Suppressor macrophage treated with lipopolysaccharide for 1 hour (primary cell): ENCODE data around the gene MYOM3.

Experiments
- DNase-seq, 3 donors: peaks; one replicate each; pipeline ENCODE4 v3.0.0-alpha.2; 2020 to 2022

MYOM3 gene

GRCh38 chr1:24095140-24095859 is 16.6 kb downstream of the MYOM3 start:
- DNase-seq = no peak

- no peak for DNase-seq
Observed at GRCh38 chr1:24094554-24094953, 17.4 kb downstream of the MYOM3 start.

- no peak for DNase-seq
Observed at GRCh38 chr1:24093732-24094131, 18.2 kb downstream of the MYOM3 start.

GRCh38 chr1:24092979-24093378 is 19.0 kb downstream of the MYOM3 start:
- no peak for DNase-seq

GRCh38 chr1:24091971-24092482 is 19.9 kb downstream of the MYOM3 start:
- DNase-seq = peak; percentile 20 to 37 (median 23)

- DNase-seq = no peak
Observed at GRCh38 chr1:24090736-24091135, 21.2 kb downstream of the MYOM3 start.

- DNase-seq = no peak
Observed at GRCh38 chr1:24089743-24090555, 22.0 kb downstream of the MYOM3 start.

- no peak for DNase-seq
Observed at GRCh38 chr1:24089027-24089742, 22.8 kb downstream of the MYOM3 start.

GRCh38 chr1:24086466-24086865 is 25.5 kb downstream of the MYOM3 start:
- DNase-seq = no peak

GRCh38 chr1:24085546-24085945 is 26.4 kb downstream of the MYOM3 start:
- peak in 1 of 3 donors; percentile 11 for DNase-seq

- DNase-seq = no peak
Observed at GRCh38 chr1:24085007-24085406, 26.9 kb downstream of the MYOM3 start.

- DNase-seq = no peak
Observed at GRCh38 chr1:24084050-24084449, 27.9 kb downstream of the MYOM3 start.

GRCh38 chr1:24082372-24082771 is 29.6 kb downstream of the MYOM3 start:
- no peak for DNase-seq

GRCh38 chr1:24081190-24081589 is 30.7 kb downstream of the MYOM3 start:
- DNase-seq = no peak

- DNase-seq = no peak
Observed at GRCh38 chr1:24080131-24080530, 31.8 kb downstream of the MYOM3 start.

- no peak for DNase-seq
Observed at GRCh38 chr1:24077278-24077978, 34.5 kb downstream of the MYOM3 start.

- DNase-seq = no peak
Observed at GRCh38 chr1:24075946-24076345, 36.0 kb downstream of the MYOM3 start.

- no peak for DNase-seq
Observed at GRCh38 chr1:24075590-24075854, 36.4 kb downstream of the MYOM3 start.

GRCh38 chr1:24074817-24075589 is 36.9 kb downstream of the MYOM3 start:
- DNase-seq = no peak

- no peak for DNase-seq
Observed at GRCh38 chr1:24074196-24074595, 37.7 kb downstream of the MYOM3 start.

GRCh38 chr1:24071941-24072340 is 40.0 kb downstream of the MYOM3 start:
- no peak for DNase-seq

- peak; percentile 78 to 88 (median 88) for DNase-seq
Observed at GRCh38 chr1:24070821-24071393, 41.0 kb downstream of the MYOM3 start.
